ENCODE data around the gene HES3.

HES3 gene

GRCh38 chr1:6265151-6265550 lies 21.2 kb downstream of the HES3 start:
- DNase-seq: no peak

- no peak for DNase-seq
Measured at GRCh38 chr1:6266641-6267040, 22.7 kb downstream of the HES3 start.

DNA sequence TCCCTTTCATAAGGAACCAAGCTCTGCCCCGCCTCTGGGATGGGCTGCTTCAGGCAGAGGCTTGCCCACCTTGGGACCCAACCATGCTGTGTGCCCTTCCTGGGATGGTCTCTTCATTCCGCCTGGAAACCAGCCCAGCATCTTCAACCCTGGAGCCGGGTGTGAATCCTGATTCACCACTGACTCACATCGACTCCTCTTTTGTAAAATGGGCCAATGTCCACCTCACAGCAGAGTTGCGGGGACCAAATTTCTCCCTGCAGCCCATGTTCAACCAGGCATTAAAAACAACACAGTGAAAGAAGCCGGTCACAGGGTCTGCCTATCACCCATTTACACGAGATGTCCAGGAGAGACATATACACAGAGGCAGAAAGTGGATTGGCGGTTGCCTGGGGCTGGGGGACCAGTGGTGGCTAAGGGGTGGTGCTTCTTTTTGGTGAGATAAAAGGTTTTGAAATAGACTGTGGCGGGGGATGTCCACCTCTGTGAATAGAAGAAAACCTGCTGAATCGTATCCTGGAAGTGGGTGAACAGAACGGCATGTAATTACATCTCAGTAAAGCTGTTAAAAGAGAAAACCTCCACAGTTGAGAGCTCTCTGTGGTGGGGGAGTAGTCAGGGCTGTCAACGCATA lies 23.8 kb downstream of the HES3 start:
- no peak for DNase-seq

- DNase-seq: no peak
Measured at GRCh38 chr1:6268415-6268814, 24.4 kb downstream of the HES3 start.

- DNase-seq: no peak
Measured at GRCh38 chr1:6269296-6269695, 25.3 kb downstream of the HES3 start.

DNA sequence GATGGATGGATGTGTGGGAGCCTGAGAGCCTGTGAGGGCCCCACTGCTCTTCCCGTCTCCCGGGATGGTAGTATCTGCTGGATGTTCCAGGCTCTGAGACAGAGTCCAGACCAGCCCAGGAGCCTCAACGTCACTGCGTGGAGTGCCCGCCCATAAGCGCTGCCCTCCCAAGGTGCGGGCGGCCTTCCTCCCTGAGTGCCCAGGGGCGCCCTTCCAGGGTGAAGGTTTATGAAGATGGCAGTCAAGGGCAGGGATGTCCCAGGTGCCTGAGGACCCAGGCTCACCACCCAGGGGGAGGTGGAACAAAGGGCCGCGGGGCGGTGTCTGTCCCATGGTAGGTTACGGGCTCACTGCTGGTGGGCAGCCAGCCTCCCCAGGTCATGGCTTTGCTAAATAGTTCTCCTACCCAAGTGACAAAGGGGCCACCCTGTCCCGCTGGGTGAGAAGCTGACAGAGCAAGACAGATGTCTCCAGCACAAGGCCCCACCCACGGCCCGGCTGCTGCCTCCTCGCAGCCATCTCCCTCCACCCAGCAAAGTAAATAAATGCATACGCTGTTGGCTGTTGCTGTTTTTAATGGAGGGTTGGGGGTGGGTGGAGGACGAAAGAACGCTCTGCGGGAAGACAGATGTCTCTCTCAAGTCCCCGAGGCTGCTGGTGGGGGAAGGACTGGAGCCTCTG lies 25.9 kb downstream of the HES3 start:
- DNase-seq: no peak

DNA sequence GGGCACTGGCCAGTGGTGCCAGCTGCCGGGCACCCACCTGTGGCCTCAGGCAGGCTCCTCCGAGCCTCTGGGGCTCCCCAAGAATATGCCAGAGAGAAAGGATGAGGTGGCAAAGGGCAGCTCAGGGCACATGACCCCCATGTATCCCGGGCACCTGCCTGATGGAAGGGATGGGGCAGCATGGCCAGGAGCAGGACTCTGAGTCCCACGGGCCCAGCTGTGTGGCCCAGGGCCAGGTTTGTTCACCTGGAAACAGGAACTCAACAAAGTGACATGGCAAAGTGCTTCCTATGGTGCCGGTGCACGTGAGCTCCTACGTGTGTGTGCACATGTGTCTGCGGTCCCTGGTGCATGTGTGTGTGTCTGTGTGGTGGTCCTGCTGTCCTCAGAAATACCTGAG lies 26.4 kb downstream of the HES3 start:
- DNase-seq: no peak

DNA sequence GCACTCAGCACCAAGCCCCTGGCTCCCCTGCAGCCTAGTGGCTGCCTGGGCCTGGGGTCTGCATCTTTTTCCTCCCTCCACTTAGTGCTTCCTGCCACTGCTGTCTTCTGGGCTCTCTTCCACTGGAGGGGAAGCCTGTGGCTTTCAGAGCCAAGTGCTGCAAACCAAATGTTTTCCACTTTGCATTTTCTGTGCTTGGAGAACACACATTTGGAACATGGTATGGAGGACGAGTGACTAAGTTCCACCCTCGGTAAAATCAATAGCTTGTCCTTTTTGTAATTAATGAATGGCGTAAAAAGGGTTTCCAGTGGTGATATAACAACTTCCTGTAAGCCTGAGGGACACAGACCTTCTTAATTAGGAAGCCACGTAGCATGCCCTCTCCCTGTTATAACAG lies 27.0 kb downstream of the HES3 start:
- DNase-seq: no peak

- no peak for DNase-seq
Measured at GRCh38 chr1:6271554-6271953, 27.6 kb downstream of the HES3 start.

DNA sequence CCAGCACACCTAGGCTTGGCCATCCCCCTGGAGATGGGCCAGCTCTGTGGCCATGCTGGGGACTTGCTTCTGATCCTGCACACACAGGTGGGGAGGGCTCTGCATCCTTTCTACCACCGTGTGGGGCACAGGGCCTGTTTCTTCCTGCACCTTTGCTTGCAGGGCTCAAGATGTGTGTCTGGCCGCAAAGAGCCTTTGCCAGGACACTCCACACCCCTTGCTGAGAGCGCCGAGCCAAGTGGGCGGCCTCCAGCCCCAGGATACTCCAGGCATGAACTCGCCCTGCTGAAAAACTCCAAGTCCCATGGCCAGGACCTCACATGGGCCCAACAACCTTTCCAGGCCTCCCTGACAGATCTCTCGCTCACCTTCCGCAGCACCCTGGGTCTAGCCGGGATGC lies 28.5 kb downstream of the HES3 start:
- no peak for DNase-seq

DNA sequence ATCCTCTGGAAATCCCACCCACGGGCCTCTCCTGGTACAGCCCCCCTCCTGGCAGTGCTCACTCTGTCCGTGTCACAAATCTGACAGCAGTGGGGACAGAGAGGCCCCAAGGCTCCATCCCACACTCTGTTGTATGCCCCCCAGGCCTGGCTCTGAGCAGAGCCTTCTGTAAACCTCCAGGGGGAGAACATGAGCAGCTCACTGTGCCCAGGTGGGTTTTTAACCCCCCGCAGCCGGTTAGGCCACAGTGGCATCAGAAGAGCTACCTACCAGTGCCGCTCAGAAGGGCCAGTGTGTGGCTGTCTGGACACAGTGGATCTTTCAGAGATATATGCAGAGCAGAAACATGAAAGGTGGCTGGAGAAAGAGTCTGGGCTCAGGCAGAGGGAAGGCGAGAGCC lies 28.9 kb downstream of the HES3 start:
- DNase-seq: no peak

- DNase-seq: no peak
Measured at GRCh38 chr1:6273380-6273891, 29.5 kb downstream of the HES3 start.

GRCh38 chr1:6274102-6274501 lies 30.1 kb downstream of the HES3 start:
- no peak for DNase-seq

- no peak for DNase-seq
Measured at GRCh38 chr1:6274622-6275139, 30.7 kb downstream of the HES3 start.

DNA sequence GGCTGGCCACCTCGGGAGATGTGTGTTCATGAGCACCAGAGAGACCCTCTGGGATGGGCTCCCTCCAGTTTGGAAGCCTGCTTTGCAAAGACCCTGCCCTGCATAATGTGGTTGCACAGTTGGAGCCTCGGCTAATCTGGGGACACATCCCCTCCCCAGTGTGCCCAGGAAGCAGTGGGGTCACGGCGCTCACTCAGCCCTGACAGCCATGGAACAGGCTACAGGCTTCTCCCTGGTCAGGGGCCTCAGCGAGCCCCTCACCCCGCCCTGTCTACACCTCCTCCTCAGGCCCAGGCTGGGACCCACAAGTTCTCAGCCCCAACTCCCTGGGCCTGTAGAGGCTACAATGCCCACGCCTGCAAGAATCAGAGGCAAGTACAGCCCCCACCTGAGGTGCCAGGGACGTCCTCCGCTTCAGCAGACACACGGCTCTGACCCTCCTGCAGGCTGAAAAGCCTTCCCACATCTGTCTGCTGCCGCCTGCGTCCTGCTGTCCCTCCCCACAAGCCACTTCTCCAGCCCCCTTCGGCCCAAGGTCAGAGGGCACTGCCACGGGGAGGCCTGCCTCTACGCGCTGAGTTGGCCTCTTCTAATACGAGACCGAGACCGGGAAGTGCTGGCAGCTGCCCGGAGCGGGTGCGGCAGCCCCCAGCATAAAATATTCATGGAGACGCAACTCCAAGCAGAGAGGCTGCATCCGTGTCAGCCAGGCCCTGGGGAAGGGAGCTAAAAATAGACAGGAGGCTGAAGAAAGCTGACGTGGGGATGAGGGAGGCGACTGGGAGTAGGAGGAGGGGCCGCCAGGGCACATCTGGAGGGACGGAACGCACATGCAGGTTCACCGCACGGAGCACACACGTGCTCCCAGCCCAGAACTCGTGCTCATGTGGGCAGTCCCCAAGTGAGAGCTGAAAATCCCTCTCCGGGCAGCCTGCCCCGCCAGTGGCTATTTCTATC lies 32.1 kb downstream of the HES3 start:
- peak; percentile 32 for DNase-seq

- DNase-seq: no peak
Measured at GRCh38 chr1:6276811-6277555, 33.0 kb downstream of the HES3 start.

- no peak for DNase-seq
Measured at GRCh38 chr1:6278263-6278662, 34.3 kb downstream of the HES3 start.

DNA sequence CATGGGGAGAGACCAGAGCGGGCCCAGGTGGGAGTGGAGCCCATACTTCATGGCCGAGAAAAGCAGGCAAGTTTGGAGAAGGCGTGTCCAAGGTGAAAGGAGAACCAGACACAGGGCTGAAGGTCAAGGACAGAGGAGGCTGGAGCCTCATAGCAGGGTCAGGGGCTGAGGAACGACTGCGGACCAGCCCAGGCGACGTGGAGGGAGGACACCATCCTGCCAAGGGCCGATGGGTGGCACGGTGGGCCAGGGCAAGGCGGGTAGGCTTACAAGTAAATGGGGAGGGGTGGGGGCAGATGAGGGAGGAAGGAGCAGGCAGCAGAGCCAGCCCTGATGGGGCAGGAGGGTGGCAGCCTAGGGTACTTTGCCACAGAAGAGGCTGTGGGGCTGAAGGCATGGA lies 35.1 kb downstream of the HES3 start:
- no peak for DNase-seq

DNA sequence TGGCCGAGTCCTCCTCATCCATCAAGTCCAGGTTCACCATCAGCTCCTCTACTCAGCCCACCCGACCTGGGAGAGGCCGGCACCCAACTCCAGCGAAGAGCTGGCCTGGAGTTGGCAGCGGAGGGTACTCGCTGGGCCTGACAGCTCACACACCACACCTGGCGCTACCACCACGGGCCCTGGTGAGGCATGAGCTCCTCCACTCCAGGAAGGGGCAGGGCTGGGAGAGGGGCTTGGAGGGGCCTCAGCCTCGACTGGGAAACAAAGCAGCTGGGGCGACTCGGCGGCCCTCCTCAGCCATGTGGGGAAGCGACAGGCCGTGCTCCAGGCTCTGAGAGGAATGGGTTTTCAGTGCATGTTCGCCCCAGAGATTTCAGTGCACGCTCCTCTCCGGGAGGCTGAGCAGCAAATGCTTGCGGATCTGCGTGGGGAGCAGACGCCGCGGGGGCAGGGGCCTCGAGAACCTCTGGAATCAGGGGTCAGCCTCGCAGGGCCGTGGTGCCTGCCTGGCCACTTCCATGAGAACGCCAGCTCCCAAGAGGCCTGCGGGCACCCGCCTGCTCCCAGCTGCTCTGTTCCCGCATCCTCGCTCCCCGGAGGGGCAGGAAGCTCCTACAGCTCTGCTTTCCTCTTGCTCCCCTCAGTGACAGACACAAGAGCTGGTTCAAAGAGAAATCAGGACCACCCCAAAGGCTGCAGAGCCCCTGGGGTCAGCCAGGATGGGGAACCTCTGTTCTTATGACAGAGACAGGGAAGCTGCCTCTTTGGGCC lies 35.8 kb downstream of the HES3 start:
- DNase-seq: no peak

GRCh38 chr1:6280761-6281451 lies 36.9 kb downstream of the HES3 start:
- no peak for DNase-seq

All from amniotic stem cell (primary cell).